ENCODE results near the gene DEXI. TPM values are rescaled to one million over a fixed set of nuclear protein-coding genes. Genes with fewer than 3 reads are reported as not detected.
A peak's percentile ranks its signal among the peaks of the same experiment; 100 is the strongest.

DEXI gene
- total and polyA plus RNA-seq, 2 of the 13 experiments (the other 11 are each of a cell fraction or from before 2014, with no cell fraction given), result 51.5 to 70.4 TPM

DNA sequence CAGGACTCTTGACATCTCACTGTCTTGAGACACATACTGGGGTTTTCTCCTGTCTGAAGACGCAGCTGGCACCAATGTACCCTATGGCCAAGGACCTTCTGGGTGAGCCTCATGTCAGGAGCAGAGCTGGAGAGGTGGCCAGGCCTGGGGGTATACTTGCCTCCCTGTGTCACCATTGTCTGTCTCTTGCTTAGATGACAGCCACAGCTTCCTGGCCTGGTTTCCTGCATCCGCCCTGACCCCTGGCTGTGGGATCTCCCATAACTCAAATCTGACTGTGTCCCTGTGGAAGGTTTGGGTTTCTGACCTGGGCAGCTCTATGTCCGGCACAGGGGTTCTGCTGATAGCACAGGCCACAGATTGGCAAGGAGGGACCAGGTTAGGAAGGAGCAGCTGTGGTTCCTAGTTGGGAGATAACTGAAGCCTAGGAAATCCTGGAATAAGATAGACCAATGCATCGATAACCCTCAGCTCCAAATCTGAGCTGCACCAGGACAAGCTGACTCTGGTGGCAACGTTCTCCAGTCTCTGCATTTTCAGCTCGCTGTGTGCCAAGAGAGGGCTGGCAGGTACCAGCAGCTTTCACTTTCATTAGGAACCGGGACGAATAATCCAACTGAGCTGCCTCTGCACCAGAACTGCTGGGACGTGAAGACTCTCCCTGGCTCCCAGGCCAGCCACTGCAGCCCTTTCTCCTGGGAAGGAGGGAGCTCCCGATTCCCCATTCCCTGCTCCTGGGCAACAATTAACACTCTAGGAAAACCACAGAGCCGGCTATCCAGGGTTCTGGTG lies 5.0 kb downstream of the DEXI start (continued):
- TF ChIP-seq HNRNPH1 (optimal IDR thresholded peaks at IDR 0.05; ENCODE audit: low read depth, low read length), result peak; percentile 21
- TF ChIP-seq ZNF577 (CRISPR knock-in tag; IDR thresholded peaks at IDR 0.05; ENCODE audit: borderline replicate concordance, low read depth), result no peak
- TF ChIP-seq PHF20 (CRISPR knock-in tag; IDR thresholded peaks at IDR 0.05), result no peak
- no peak for TF ChIP-seq ZNF766 (CRISPR knock-in tag; IDR thresholded peaks at IDR 0.05; ENCODE audit: borderline replicate concordance)
- peak; percentile 10; the same call in 1 of the 2 replicates for TF ChIP-seq ZNF891 (CRISPR knock-in tag; IDR thresholded peaks at IDR 0.05)
- TF ChIP-seq DMAP1 (CRISPR knock-in tag; IDR thresholded peaks at IDR 0.05), result no peak
- no peak for TF ChIP-seq MYNN (CRISPR knock-in tag; IDR thresholded peaks at IDR 0.05; ENCODE audit: low read depth)

DNA sequence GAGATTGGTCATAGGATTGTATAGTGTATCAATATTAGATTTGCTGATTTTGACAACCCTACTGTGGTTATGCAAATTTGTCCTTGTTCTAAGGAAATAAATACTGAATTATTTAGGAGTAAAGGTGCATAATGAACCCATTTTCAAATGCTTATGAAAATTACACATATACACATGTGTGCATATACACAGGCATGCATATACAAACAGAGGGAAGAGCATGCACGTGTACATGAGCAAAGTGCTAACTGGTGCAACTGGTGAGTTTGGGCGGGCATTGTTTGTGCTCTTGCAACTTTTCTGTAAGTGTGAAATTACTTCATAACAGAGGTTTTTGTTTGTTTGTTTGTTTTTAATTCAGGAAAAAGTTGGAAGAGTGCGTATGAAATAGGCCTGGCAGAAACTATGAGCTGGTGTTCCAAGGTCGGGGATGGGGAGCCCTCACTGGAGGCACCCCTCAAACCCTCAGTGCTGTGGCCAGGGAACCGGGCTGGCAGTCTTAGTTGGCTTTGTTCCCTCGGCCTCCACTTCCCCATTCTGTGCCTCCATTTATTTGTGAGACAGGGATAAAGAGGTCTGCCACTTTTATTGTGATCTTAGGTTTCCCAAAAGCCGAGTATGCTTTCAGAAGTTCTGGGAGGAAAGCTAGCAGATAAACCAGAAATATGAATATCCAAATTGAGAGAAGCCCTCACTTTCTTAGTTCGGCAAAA lies 5.8 kb downstream of the DEXI start:
- TF ChIP-seq ZNF354B (CRISPR knock-in tag; IDR thresholded peaks at IDR 0.05) (no peak), ZNF891 (CRISPR knock-in tag; IDR thresholded peaks at IDR 0.05) (0 out of 2 replicates have a peak, but pooled peaks have one; percentile 4), RXRA (CRISPR knock-in tag; IDR thresholded peaks at IDR 0.05) (no peak), ZNF564 (CRISPR knock-in tag; IDR thresholded peaks at IDR 0.05) (no peak), POLR2A (IDR thresholded peaks at IDR 0.05; ENCODE audit: insufficient read depth in 1 of 2, low read depth in 2 of 2, low read length in 2 of 2) (peak in 1 of 2 experiments; percentile 18; a peak in 2 of 4 replicates), TCF7L2 (IDR thresholded peaks at IDR 0.05; ENCODE audit: low read depth, low read length) (no peak)
- TF ChIP-seq, protein P1, sequence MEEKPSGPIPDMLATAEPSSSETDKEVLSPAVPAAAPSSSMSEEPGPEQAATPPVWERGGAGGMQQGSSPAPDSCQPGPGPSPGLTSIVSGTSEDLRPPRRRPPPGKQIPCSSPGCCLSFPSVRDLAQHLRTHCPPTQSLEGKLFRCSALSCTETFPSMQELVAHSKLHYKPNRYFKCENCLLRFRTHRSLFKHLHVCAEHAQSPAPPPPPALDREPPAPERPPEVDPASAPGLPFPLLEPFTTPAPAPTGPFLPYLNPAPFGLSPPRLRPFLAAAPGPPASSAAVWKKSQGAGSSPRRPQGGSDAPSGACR (CRISPR knock-in tag; IDR thresholded peaks at IDR 0.05), result 0 out of 2 replicates have a peak, but pooled peaks have one; percentile 23
- ATAC-seq (no peak), FAIRE-seq (no peak), DNase-seq (ENCODE audit: low spot score) (no peak)
- Histone ChIP-seq H3K36me3 (replicated peaks in 1 of 2; ENCODE audit: control insufficient read depth in 1 of 2, insufficient read depth in 2 of 2, low read length in 2 of 2) (peaks cover 8 to 26% of the 10 kb centered on the region in 2 experiments), H3K4me2 (ENCODE audit: low read depth, low read length) (no peak overlapping the region), H2AFZ (ENCODE audit: low read length) (no peak overlapping the region), H3K4me1 (ENCODE audit: insufficient read depth, low read length) (peaks cover 58% of the 10 kb centered on the region), H3K9me3 (ENCODE audit: low read length) (no peaks in the 10 kb centered on the region), H3K79me2 (ENCODE audit: insufficient read depth, low read length) (peaks cover 63% of the 10 kb centered on the region), H3K4me3 (replicated peaks in 1 of 3; ENCODE audit: insufficient read depth in 1 of 3, low read depth in 2 of 3, low read length in 3 of 3) (no peak overlapping the region), H4K20me1 (ENCODE audit: insufficient read depth, low read length) (peaks cover 47% of the 10 kb centered on the region), H3K27ac (ENCODE audit: extremely low read length, insufficient read depth, low read length) (no peak overlapping the region), H3K9ac (ENCODE audit: insufficient read depth, low read depth, low read length) (no peak overlapping the region), H3K27me3 (ENCODE audit: control insufficient read depth in 1 of 2, insufficient read depth in 2 of 2, low read length in 2 of 2) (no peaks in the 10 kb centered on the region; a peak in 1 of 5 replicates)
- CTCF ChIA-PET (ENCODE audit: low intra/inter-chr PET ratio, low total read pairs), result no interaction called here
- no TSS peak for BruUV-seq (replicated peaks)
- 94% methylated on average over 8 of the region's 8 CpGs for WGBS (ENCODE audit: low lambda C conversion rate)
- intact Hi-C loops (cut with micrococcal nuclease; ENCODE audit: unreplicated experiment), result no loop called here
- in situ Hi-C loops (cut with HindIII; ENCODE audit: extremely low pct_ligation_motif_present, low pct_unique_long_range_greater_than_20kb), result no loop called here
- POLR2A ChIA-PET, result interaction anchor here (1.6 to 1.9 kb wide), 2 partner anchors 12 to 14 kb away, joined by 8 to 10 read pairs; no protein-coding TSS in a partner anchor
